ENCODE results near the gene FBXO48.

Gene FBXO48

GRCh38 chr2:68413466-68413865, 53.6 kb downstream of the FBXO48 start:
- TF ChIP-seq CTCF (conservative IDR thresholded peaks at IDR 0.05; ENCODE audit: low read length): no peak
- no peak overlapping the region for H3K4me3 ChIP-seq (ENCODE audit: low read length)
- DNase-seq (ENCODE audit: low read depth): no peak

DNA sequence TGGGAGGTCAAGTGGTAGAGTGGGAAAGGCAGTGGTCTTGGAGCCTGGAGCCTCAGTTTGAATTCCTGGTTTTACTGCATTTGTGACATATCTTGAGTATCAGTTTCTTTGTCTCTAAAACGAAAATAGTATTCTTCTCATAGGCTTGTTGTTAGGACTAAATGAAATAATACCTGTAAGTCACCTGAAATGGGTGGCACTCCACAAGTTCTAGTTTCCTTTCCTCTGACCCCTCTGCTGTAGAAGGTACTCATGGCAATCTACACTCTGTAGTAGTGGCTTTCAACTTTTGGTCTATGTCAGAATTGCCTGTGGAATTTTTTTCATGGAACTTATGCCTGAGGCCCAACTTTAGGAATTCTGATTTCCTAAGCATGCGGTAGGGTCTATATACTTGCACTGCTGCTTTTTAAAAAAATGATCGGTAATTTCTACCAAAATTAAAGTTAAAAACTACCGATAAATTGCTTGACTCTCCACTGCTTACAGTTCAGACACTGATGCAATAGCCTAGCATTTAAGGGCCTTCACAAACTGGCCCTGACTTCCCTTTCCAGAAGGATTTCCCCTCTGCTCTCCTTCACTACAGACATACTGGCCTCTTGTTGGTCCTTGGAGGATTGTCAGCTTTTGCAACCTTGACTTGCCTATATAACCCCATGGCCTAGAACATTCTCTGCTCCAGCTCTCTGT, 54.8 kb downstream of the FBXO48 start:
- no peak overlapping the region for H3K4me3 ChIP-seq (ENCODE audit: low read length)
- no peak for TF ChIP-seq CTCF (conservative IDR thresholded peaks at IDR 0.05; ENCODE audit: low read length)
- no peak for DNase-seq (ENCODE audit: low read depth)

GRCh38 chr2:68411397-68412126, 55.5 kb downstream of the FBXO48 start:
- no peak for TF ChIP-seq CTCF (conservative IDR thresholded peaks at IDR 0.05; ENCODE audit: low read length)
- DNase-seq (ENCODE audit: low read depth): no peak
- no peak overlapping the region for H3K4me3 ChIP-seq (ENCODE audit: low read length)
